Panc1 (cell line): ENCODE data around the gene HOXC9. TPM values are rescaled to one million over a fixed set of nuclear protein-coding genes. Genes with fewer than 3 reads are reported as not detected.

ENCODE experiments used
- ATAC-seq: fragments of 200-7000 bp; cut with Tn5 transposase; 2 replicates; pipeline ENCODE4 v1.9.1; 2020; ENCODE audit warnings: mild to moderate bottlenecking, moderate library complexity
- BruUV-seq: library from RNA; stranded (reverse); fragments of 400-500 nt; replicated peaks from 2 replicates; lab custom pipeline; 2021; lab: Mats Ljungman, UMichigan
- CTCF ChIA-PET: fragments of 300-600 bp; sonication (Branson Sonifier 250); formaldehyde crosslinking; loops from one replicate; lab custom pipeline; 2022; ENCODE audit warnings: antibody characterized with exemption; lab: Charles Lee
- POLR2A ChIA-PET: fragments of 300-600 bp; sonication (Branson Sonifier 250); formaldehyde crosslinking; loops from one replicate; lab custom pipeline; 2022; ENCODE audit warnings: antibody characterized with exemption; lab: Charles Lee
- DNase-seq: peaks from one replicate; pipeline ENCODE4 v3.0.0-alpha.2; 2010; ENCODE audit warnings: low read depth, low spot score
- H3K27ac ChIP-seq: 2 replicates; pipeline ENCODE4 v1.5.1; 2011; ENCODE audit warnings: mild to moderate bottlenecking, low read length, inconsistent platforms
- H3K27me3 ChIP-seq: fragments of 200-500 bp; sonication (Bioruptor generic); 2 replicates; pipeline ENCODE4 v1.6.0; 2014; ENCODE audit warnings: low read length, inconsistent platforms; ENCODE audit not compliant: control insufficient read depth, insufficient read depth
- H3K36me3 ChIP-seq: fragments of 200-500 bp; sonication (Bioruptor generic); 2 replicates; pipeline ENCODE4 v1.5.1; 2014; ENCODE audit warnings: inconsistent platforms, mild to moderate bottlenecking, low read length, moderate library complexity; ENCODE audit not compliant: control insufficient read depth, insufficient read depth
- H3K4me1 ChIP-seq: 2 replicates; pipeline ENCODE4 v1.5.1; 2011; ENCODE audit warnings: inconsistent platforms, mild to moderate bottlenecking, low read length, moderate library complexity; ENCODE audit not compliant: control insufficient read depth, insufficient read depth
- H3K4me3 ChIP-seq, 2 experiments: 2 replicates each; pipeline ENCODE4 v1.5.1; 2011 to 2012; ENCODE audit warnings: low read depth in 2 of 2, low read length in 2 of 2, mild to moderate bottlenecking in 2 of 2, inconsistent platforms in 1 of 2, moderate library complexity in 1 of 2
- H3K9me3 ChIP-seq: fragments of 200-500 bp; sonication (Bioruptor generic); 2 replicates; pipeline ENCODE4 v1.5.1; 2014; ENCODE audit warnings: low read depth, mild to moderate bottlenecking, inconsistent platforms, low read length, moderate library complexity; ENCODE audit not compliant: control insufficient read depth, insufficient read depth
- POLR2AphosphoS5 ChIP-seq: IDR thresholded peaks from 2 replicates; pipeline ENCODE4 v1.6.1; 2012; ENCODE audit warnings: mild to moderate bottlenecking, low read depth, low read length, moderate library complexity
- SIN3A ChIP-seq: IDR thresholded peaks from 2 replicates; pipeline ENCODE4 v1.6.1; 2012; ENCODE audit warnings: low read depth, mild to moderate bottlenecking, low read length, moderate library complexity, borderline replicate concordance; ENCODE audit not compliant: insufficient read depth
- in situ Hi-C: cut with HindIII; loops from 2 replicates; pipeline ENCODE4 v1.10.0; 2016; ENCODE audit warnings: low sequenced_read_pairs, low pct_unique_long_range_greater_than_20kb
- intact Hi-C: fragments of 100-400 bp; cut with micrococcal nuclease; formaldehyde crosslinking; loops from one replicate; pipeline ENCODE4 v1.10.0; 2022; ENCODE audit not compliant: unreplicated experiment
- total RNA-seq: library from RNA; stranded (reverse); gene quantifications from one replicate; pipeline ENCODE4 v1.2.1, GENCODE V29; 2021; ENCODE audit not compliant: unreplicated experiment
- TF ChIP-seq, protein P1 (sequence below), 2 experiments: IDR thresholded peaks; 2 replicates each; pipeline ENCODE4 v1.6.1; 2011 to 2012; ENCODE audit warnings: low read depth in 2 of 2, control low read depth in 1 of 2, low read length in 1 of 2, mild to moderate bottlenecking in 1 of 2, moderate library complexity in 1 of 2; ENCODE audit not compliant: insufficient read depth in 1 of 2

The HOXC9 gene
- total RNA-seq, 1 experiment from 2014 or later = 37.2 TPM

DNA sequence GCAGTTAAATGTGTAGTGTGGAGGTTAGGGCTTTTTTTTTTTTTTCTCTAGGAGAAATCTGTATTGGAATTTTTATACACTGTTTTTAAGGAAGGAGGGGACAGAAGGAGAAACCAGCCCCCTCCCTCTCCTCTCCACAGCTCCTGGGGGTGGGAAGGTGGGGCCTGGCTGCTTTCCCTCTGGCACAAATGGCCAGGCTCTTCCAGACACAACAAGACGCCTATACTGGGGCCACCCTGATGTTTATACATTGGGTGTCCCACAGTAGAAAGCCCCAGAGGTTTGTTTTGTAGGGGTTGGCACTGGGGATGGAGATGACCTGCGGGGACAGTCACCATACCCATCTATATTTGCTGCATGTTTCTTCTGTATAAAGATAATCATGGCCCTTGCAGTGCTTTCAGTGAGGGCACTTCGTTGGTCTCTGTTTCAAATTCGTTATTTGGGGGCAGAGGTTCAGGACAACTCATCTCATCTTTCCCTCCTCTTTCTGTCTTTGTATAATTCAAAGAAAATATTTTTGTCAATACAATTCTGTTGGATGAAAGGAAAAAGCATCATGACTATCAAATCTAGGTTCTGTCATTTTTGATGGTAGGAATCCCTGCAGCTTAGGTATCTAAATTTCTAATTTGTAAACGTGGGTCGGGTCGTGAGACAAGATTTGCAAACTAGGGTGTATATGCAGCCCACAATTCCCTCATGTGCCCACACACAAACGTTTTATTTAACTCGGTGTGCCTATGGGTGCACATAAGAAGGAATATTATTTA, 23.0 kb upstream of the HOXC9 start:
- no TSS peak for BruUV-seq
- peaks cover 63% of the 10 kb centered on the region for H3K4me1 ChIP-seq
- H3K4me3 ChIP-seq = peak overlapping the region; percentile 77 to 85; a peak in 3 of 4 replicates
- DNase-seq (no peak), ATAC-seq (no peak)
- H3K9me3 ChIP-seq = no peaks in the 10 kb centered on the region
- peak overlapping the region; percentile 100 for H3K27ac ChIP-seq
- in situ Hi-C loops (no loop called here), intact Hi-C loops (no loop called here)
- H3K27me3 ChIP-seq = no peaks in the 10 kb centered on the region
- TF ChIP-seq, protein P1, sequence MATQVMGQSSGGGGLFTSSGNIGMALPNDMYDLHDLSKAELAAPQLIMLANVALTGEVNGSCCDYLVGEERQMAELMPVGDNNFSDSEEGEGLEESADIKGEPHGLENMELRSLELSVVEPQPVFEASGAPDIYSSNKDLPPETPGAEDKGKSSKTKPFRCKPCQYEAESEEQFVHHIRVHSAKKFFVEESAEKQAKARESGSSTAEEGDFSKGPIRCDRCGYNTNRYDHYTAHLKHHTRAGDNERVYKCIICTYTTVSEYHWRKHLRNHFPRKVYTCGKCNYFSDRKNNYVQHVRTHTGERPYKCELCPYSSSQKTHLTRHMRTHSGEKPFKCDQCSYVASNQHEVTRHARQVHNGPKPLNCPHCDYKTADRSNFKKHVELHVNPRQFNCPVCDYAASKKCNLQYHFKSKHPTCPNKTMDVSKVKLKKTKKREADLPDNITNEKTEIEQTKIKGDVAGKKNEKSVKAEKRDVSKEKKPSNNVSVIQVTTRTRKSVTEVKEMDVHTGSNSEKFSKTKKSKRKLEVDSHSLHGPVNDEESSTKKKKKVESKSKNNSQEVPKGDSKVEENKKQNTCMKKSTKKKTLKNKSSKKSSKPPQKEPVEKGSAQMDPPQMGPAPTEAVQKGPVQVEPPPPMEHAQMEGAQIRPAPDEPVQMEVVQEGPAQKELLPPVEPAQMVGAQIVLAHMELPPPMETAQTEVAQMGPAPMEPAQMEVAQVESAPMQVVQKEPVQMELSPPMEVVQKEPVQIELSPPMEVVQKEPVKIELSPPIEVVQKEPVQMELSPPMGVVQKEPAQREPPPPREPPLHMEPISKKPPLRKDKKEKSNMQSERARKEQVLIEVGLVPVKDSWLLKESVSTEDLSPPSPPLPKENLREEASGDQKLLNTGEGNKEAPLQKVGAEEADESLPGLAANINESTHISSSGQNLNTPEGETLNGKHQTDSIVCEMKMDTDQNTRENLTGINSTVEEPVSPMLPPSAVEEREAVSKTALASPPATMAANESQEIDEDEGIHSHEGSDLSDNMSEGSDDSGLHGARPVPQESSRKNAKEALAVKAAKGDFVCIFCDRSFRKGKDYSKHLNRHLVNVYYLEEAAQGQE (IDR thresholded peaks at IDR 0.05; ENCODE audit: insufficient read depth in 1 of 2, low read depth in 2 of 2, low read length in 1 of 2) = no peak
- TF ChIP-seq SIN3A (no peak), POLR2AphosphoS5 (no peak)
- CTCF ChIA-PET = interaction anchor here (0.7 to 1.0 kb wide), 2 partner anchors 147 to 220 kb away, joined by 3 to 5 read pairs; no protein-coding TSS in a partner anchor
- POLR2A ChIA-PET = interaction anchor here (0.6 to 1.1 kb wide), 3 partner anchors 23 to 270 kb away, joined by 4 to 9 read pairs (median 8); partner anchors contain the start of genes HOXC13 and HOXC9
- no peaks in the 10 kb centered on the region for H3K36me3 ChIP-seq

- POLR2A ChIA-PET = interaction anchor here (0.6 kb wide), 2 partner anchors 39 to 172 kb away, joined by 6 to 9 read pairs; partner anchors contain the start of gene HOXC13
- peaks cover 56% of the 10 kb centered on the region for H3K4me1 ChIP-seq
- CTCF ChIA-PET = no interaction called here
- no peaks in the 10 kb centered on the region for H3K36me3 ChIP-seq
- ATAC-seq (no peak), DNase-seq (no peak)
- in situ Hi-C loops (no loop called here), intact Hi-C loops (no loop called here)
- peak overlapping the region; percentile 1 to 85; a peak in 3 of 4 replicates for H3K4me3 ChIP-seq
- no peaks in the 10 kb centered on the region for H3K9me3 ChIP-seq
- H3K27ac ChIP-seq = peak overlapping the region; percentile 100
- BruUV-seq = no TSS peak
- TF ChIP-seq POLR2AphosphoS5 = peak; percentile 4; the same call in 1 of the 2 replicates
- TF ChIP-seq, protein P1 (IDR thresholded peaks at IDR 0.05; ENCODE audit: insufficient read depth in 1 of 2, low read depth in 2 of 2, low read length in 1 of 2) = no peak
- no peaks in the 10 kb centered on the region for H3K27me3 ChIP-seq
These were observed 22.1 kb upstream of the HOXC9 start for GRCh38 chr12:53977596-53978445.
